Endometrium (tissue), 2 donors: ENCODE measurements around the gene UBAC2.

Experiments
- FAIRE-seq: peaks from 2 replicates; lab custom pipeline; 2012; peaks lifted over from hg19 to GRCh38; lab: Jason Lieb, UNC
- donor health status: control.
- donor health status: control.

The UBAC2 gene

DNA sequence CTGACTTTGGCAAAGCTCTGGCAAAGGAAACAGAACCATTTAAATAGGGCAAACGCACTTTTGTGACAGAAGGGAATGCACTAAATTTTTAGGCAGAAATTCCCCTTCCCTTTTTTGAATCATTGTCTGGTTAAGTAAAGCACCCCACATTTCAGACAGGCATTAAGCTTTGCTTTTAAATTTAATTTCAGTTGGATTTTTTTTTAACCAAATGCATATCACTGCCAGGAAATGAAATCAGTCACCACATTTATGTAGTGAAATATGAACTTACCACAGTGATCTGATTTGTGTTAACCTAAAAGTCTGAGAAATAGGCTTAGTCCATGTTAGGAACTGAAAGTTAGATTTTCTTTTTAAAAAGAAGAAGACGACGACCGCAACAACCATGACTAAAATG lies 95.7 kb downstream of the UBAC2 start:
- FAIRE-seq, result no peak

DNA sequence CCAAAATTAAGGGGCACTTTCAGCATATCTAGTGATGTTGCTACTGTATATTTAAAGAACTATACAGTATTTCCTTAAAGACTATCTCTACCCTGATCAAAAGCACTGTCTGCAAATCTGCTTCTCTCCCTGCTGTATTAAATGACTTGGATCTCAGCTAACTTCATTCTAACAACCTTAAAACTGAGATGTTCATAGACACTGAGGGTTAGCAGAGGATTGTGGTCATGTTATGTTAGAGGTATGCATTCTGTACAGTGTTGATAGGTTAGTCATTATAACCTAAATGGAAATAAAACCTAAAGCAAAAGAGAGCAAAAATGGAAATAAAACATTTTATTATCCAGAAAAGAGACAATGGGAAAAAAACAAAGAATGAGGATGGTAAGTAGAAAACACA lies 96.7 kb downstream of the UBAC2 start:
- no peak for FAIRE-seq

DNA sequence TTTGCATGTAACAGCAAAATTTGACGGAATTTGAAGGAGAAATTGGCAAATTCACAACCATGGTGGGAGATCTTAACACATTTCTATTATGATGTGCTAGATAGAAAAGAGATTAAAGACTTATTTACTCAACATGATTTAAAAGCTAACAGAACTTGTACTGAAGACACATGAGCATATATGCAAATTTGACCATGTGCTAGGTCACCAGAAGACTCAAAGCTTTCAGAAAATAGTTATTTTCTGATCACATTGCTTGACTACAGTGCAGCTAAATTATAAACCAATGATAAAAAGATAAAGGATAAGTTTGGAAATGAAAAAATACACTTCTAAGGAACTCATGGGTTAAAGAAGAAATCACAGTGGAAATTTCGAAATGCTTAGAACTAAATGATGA lies 97.4 kb downstream of the UBAC2 start:
- FAIRE-seq, result no peak

DNA sequence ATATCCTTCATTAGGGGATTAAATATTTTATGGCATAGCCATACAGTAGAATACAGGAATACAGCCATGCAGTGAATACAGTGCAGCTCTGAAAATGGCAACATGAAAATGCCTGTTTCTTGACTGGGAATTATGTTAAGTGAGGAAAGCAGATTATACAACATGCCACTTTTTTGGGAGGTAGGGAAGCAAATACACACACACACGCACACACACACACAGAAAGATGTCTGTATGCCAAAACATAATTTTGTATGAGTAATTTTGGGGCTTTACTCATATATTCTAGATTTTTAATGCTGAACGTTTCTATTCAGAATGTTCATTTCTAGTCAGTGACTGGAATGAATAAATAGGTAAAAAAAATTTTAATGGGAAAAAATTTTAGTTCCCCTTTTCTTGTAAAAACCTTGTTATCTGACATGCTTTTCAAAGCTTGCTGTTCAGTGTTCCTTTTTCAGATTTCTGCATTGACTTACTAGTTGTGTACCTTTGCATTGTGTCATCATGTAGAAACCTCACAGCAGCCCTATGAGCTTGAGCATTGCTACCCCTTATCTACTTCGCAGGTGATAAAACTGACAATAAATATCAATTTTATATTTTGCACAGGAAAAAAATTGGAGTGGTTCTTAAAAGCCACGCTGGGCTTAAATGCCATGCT lies 98.7 kb downstream of the UBAC2 start:
- FAIRE-seq, result no peak

DNA sequence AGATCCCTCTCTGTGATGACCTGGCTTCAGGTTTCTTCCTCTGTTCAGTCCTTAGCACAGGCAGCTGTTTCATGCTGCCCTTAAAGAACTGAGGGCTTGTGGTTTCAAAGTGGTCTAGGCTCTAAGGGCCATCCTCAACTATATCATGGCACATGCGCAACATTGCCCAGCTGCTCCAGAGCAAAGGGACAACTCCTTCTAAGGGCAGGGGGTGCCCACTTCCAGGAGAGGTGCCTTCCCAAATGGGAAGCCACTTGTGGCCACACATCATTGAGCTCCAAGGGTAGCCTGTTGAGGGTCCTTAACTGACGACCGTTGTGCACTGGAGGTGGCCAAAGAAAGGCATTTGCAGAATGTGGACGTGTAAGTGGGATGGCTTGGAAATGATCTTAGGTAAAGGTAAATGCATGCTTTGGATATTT lies 99.3 kb downstream of the UBAC2 start:
- no peak for FAIRE-seq

DNA sequence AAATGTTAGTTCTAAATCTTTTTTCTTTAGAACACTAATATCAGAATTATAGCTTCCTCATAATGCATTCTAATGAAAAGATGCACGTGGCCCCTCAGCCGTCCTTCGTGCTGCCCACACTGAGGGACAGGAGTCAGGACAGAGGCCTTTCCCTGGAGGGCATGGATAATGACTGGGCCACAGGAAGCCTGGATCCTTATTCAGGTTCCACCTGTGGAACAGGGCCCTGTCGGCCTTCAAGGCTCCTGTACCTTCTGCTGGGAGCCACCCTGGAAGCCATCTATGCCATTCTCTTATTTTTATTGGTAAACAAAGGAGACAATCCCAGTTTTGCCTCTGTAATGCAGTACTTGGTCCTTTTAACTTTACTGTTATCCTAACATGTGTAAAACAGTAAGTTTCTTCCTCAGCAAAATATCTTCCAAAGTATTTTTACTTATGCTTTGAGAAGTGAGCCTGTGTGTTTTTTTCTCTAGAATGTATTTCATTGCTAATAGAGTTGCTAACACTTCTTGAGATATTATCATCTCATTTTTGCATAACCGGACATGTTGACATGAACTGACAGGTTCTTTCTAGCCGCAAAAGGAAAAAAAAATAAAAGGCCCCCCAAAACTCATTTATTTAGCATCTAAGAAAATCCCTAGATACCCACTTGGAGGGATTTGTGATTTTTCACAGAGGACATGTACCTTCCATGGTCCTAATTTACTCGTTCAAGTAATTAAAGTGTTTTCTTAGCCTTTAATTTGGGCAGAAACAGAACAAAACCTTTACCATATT lies 100.6 kb downstream of the UBAC2 start:
- no peak for FAIRE-seq

DNA sequence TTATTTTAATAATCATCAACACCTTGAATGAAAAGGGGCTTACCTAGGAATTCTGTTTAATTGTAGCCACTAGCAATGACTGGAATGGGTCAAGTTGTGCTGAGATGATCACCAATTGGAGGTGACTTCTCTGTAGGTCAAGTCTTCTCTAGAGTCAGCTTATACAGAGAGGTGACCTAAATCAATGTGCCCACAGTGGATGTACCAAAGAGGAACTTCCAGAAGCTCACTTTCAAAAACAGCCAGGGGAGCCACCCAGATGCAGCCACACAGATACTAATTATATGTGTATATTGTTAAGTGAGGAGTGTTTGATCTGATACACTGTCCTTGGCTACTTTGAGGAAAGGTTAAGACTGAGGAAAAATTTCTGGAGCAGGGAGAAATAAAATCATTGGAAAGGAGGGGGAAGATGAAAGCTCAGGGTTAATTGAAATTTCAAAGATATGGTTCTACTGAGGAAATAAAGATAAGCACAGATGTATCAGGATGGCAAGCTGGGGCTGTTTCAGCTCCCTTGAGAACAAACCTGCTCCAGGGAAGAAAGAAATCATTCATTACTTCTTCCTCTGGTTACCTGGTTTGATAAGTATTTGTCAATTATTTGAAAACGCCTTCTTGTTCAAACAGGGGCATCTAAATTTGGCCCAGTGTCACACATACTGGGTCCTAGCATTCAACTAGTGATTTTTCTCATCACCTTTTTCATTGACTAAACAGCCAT lies 101.4 kb downstream of the UBAC2 start:
- no peak for FAIRE-seq

DNA sequence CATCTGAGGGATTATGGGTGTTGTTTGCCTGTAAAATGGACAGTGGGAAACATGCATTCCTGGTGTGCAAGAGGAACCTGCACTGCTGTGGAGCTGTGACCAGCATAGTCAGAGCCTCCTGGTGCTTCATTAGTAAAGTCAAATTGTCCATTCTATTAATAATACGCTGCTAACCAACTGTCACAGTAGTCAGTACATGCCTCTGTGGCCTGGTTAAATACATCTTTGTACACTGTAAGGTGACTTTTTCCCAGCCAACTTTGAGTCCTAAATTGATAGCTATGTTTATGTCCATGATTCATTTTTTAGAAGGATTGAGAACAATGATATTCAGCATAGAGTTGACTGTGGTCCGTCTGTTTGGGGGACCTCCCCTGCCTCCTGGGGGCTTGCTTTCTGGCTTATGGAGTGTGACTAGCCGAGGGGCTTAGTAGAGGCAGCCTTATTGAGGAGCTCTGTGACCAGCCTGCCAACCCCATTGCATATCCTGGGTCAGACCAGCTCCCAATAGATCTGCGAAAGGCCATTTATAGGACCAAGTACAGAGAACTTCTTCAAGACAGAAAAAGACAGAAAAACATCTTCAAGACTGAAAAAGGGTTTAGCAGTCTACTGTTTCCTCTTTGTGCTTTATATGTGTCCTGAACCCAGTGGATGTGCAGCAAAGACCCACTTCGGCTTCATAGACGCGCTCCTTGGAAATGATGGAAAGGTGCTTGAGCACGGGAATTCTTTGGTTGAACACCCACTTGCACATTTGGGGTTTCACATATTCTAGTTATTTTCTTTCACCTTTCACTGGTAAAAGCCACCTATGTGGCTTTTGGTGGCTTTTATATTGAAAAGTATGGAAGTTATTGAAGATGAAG lies 102.2 kb downstream of the UBAC2 start:
- no peak for FAIRE-seq

DNA sequence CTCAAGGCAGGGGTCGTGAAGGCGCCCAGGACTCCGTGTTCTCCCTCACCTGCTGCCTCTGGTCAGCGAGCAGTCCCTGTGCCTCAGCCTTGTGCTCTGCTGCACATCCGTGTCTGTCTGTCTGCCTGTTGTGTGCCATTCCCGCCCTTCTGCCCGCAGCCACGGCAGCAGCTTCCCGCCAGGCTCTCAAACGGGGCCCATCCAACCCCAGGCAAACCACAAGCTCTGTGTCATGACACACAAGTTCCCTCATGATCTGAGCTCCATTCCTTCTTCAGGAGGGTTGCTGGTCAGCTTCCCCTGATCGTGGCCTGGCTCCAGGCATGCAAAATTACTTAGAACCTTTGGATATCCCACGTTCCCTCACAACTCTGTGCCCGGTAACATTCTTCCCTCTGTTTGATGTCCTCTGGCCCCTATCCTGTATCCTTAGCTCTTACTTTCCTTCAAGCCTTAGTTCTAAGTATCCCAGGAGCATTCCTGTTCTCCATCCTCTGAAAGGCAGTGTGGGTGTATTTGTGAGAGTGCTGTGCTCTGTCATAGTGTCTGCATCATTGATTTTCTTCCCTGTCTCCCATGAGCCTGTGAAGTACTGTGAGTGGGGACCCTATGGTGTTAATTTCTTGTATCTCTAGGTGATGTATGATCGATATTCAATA lies 103.3 kb downstream of the UBAC2 start:
- no peak for FAIRE-seq

DNA sequence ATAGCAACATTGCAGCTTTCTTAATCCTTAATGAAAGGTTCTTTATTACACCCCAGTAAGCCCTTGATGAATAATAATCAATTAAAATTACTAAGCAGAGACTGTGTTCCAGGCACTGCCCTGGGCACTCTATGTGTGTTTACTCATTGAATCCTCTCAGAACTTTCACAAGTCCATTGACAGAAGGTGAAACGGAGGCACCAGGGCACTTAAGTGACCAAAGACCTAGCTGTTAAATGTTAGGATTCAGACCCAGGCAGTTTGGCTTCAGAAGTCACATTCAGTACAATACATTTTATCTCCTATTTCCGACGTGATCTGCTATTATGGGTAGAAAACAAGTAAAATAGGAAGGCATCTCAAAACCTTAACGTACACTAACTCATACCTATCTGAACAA lies 103.9 kb downstream of the UBAC2 start:
- FAIRE-seq, result no peak

DNA sequence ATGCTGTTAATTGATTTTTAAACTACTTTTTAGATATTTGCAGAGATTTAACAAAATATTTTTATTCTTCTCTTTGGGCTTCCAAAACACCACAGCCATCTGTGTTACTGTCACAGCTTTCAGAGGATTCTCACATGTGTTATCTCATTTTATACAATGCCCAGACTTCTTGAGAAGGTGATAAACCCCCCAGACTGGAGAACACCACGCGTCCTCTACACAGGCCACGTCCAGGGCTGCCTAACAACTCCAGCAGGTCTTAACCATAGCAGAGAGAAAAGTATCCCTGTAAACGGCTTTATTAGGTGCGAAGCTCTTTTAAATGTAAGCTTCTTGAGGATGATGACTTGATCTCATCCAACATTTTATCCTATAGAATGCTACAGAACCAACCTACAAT lies 104.5 kb downstream of the UBAC2 start:
- no peak for FAIRE-seq

DNA sequence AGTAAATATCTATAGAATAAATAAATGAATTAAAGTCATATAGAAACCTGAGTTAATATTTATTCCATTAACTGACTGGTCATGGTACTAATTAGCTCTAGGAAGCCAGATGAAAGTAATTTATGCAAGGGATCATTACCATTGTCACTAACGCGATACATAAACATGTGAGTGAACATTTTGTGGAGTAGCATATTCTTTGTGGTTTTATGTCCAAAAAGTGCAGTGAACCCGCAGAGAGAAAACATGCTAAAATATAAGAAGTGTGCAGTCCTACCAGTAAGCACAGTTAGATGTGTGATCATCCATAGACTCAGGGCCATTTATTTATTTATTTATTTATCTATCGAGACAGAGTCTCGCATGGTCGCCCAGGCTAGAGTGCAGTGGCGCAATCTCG lies 104.9 kb downstream of the UBAC2 start:
- FAIRE-seq, result no peak

DNA sequence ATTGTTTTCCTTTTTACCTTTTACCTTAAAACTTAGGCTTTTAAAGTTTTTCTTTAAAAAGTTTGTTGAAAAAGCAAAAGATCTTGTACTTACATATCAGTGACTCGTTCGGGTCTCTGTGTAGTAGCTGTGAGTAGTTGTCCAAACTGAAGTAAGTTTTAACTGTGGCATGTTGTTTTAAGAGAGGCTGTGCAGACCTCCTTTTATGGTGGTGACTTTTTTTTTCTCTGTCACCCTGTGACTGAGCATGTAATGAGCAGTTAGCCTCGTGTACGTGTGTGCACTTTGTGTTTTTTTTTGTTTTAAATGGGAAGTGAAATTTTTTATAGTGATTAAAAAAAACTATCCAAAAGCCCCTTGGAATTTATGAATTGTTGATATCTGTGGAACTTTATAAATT lies 106.6 kb downstream of the UBAC2 start, which contains the start of gene GPR183:
TSS of gene GPR183 (minus strand) at position 153 of the 400 bp plus-strand sequence. CDS start 11,254 bp downstream, outside the sequence.
- FAIRE-seq, result peak; percentile 21

DNA sequence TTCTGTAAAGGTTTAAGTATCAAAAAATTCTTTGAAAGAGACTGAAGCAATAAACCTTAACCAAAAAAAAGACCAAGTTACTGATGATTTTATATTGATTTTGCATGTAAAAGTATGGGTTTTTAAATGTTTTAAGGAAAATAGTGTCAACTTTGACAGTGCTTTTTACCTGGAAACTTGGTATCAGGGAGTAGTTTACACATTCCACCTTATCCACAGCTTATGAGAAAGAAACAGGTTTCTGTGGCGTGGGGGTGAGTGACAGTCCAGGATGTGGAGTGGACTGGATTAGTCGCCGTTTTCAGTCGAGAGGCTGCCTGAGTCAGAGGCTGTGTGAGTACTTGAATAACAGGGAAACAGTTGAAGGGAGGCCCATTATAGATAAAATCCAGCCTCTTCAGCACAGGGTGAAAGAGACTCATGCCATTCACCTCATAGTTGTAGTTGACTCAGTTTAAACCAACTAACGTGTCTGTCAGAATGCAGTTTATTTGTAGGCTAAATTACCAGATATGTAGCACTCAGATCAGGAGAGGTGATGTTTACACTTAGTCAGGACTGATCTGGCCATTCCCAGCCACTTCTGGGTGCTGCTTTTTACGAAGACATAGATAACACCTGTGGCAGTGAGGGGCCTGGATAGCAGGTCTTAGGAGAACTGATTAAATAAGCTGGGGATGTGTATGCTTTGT lies 107.1 kb downstream of the UBAC2 start:
- no peak for FAIRE-seq

DNA sequence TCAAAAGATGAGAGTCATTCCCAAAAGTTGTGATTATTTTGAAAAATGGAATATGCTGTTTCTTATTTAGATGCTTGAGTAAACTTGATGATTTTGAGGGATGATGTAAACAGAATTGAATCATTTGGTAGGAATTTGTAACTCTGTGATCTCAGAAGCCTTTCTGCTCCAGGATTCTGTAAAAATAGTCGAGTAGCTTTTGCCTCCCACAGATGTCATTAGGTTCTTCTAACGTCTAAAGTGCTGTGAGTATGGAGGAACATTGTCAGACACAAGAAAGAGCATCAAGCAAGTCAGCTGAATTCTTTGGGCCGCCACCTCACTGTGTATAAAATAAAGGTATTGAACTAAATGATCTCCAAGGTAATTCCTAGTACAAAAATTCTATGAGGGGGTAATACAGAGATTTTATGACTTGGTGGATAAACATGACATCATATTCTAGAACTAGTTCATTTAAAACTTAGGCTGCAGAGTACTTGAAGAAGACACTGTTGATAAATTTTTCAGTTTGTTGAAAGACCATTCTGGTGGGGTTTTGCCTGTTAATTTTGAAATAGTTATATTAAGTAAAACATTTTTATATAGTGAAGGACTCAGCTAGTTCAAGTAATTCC lies 107.9 kb downstream of the UBAC2 start:
- FAIRE-seq, result no peak

DNA sequence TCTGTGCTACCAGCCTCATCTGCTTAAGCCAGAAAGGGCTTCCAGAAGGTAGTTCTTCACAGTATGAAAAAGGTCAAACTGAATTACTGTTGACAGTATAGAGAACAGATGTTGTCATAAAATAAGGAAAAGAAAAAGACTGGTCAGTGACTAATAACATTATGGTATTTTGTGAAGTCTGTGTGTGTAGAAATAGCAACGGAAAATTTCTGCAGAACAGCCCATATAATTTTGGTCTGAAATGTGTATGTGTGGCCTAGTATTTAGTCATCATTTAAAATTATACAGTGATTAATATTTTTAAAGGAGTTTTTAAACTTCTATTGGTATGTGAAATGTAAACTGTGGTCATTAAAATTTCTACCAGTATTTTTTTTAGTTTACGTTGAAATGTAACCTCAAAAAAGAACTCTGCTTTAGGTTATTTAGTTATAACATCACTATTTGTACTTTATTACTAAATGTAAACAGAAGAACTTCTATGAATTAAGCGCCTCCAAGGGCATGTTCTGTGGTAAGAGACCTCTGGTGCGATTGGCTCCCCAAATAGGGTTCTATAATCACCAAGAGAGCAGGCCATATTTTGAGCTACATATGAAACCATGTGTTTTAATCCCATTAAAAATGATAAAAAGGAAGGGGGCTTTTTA lies 109.9 kb downstream of the UBAC2 start:
- peak; percentile 64 for FAIRE-seq

DNA sequence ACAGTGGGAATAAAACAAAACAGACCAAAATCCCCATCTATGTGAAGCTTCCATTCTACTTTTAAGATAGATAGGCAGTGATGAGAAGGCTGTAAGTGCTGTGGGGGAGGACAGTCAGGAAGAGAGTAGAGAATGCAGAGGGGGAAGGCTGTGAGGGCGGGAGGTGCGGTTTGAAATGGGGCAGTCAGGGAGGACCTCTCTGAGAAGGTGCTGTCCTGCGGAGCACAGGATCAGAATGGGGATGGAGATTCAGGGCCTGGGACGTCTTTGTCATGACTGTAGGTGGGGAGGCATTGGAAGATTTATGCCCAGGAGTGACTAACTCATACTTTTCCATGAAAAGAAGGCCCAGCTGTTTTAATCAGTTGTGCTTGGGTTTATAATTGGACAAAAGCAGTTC lies 110.5 kb downstream of the UBAC2 start:
- FAIRE-seq, result no peak

DNA sequence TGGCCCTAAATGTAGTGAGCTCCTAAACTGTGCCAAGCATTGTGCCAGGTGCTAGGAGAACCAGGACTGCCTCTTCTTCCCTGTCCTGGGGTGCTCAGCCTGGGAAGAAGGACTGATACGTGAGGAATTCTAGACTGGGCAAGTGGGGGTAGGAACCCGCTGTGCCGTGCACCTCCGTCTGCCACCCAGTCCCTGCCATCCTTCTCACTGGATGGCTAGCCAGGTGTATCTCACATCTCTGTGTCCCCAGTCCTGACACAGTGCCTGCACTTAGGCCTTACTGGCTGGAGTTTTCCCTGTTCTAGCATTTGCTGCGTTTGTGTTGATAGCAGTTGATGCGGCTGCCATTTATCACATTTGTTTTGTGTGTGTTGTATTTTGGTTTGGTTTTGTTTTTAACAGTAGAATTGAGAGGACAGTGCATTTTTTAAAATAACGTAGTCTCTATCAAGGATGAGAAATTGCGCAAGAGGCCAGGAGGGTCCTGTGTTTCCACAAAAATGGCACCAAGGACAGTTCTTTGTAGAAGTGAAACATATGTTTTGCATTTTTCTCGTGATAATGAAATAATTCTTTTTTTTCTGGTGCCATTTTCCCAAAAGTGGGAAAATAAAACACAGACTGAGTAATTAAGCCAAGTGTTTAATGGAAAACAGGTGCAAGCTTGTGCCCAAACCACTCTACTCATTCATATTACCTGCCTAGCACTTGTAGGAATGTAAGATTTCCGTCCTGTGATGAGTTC lies 111.3 kb downstream of the UBAC2 start:
- FAIRE-seq, result no peak

DNA sequence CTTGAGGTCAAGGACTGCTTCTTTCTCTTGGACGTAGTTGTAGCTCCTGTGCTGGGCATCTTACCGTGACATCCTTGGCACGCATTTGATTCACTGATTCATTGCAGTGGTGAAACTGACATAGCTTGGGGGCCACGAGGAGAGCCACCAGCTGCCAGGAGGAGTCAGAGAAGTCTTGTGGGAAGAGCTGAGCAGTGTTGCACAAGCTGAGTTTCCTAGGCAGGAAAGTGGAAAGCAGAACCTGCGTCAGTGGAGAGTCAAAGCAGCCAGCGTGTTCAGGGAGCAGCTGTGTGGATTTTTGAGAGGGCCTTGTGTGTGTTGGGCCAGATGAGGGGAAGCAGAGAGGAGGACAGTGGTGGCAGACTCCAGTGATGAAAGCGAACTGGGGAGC lies 111.8 kb downstream of the UBAC2 start:
- no peak for FAIRE-seq
